Esophagus squamous epithelium (tissue), 4 donors: ENCODE data around the gene TRIM41.

Experiments
- CTCF ChIP-seq, 6 experiments: fragments of 450-650 bp in 4 of 6; fragments of 200-600 bp in 2 of 6; sonication (generic) in 2 of 6; IDR thresholded peaks; one replicate each; pipeline ENCODE4 v1.5.1; 2016 to 2019; ENCODE audit warnings: antibody characterized with exemption in 6 of 6, mild to moderate bottlenecking in 4 of 6, moderate library complexity in 4 of 6
- POLR2A ChIP-seq, 4 donors: fragments of 450-650 bp; IDR thresholded peaks; one replicate each; pipeline ENCODE4 v1.6.1; 2017; ENCODE audit warnings: antibody characterized with exemption in 4 of 4, mild to moderate bottlenecking in 4 of 4, moderate library complexity in 3 of 4

DNA sequence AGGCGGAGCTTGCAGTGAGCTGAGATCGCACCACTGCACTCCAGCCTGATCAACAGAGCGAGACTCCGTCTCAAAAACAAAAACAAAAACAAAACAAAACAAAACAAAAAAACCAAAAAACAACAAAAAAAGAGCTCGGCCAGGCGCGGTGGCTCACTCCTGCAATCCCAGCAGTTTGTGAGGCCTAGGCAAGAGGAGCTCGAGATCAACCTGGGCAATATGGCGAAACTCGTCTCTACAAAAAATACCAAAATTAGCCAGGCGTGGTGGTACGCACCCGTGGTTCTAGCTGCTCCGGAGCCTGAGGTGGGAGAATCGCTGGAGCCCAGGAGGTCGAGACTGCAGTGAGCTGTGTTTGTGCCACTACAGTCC lies 38.2 kb upstream of the TRIM41 start:
- no peak for TF ChIP-seq CTCF (IDR thresholded peaks at IDR 0.05)
- no peak for TF ChIP-seq POLR2A (IDR thresholded peaks at IDR 0.05)
